ENCODE results near the gene ATP5PO. TPM values are rescaled to one million over a fixed set of nuclear protein-coding genes. Genes with fewer than 3 reads are reported as not detected.
A peak's percentile ranks its signal among the peaks of the same experiment; 100 is the strongest.

Gene ATP5PO
- total and polyA plus RNA-seq, 2 experiments from 2014 or later, result 215 to 354 TPM

DNA sequence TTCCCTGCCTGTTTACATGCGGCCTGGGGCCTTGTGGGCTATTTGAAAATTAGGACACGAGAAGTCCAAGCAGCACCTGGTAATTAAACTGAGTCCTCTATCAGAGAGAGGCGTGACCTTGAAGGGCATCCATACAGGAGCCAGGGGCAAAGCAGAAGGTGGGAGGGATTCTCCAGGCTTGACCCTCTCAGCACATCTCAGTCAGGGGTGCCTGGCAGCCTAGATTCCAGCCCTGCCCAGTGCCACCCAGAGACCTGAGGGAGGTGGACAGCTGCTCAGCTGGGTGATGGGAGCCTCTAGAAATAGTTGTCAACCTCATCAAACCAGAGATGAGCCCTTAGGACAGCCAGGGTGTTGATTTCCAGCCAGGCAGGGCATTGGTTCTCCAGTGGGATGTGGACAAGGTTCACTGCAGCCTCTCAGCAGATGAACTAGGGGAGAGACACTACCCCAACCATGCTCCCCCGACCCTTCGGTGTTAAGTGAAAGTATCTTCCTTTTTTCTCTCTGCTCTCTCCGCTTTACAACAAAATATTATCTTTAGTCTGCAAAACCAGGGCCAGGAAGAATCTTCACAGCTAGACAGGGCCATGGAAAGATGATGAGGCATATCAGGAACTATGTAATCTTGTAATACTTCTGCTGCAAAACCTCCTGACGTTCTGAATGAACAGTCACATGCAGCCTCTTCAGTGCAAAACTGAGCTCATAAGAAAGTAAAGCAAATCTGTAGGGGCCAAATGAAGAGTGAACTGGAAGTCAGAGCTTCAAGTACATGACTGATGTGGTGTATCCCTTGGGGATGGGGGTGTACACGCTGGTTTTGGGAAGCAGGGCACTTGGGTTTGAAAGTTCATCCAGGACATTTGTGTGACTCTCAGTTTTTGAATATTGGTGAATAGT, 35.9 kb upstream of the ATP5PO start:
- H3K27me3 ChIP-seq, result no peaks in the 10 kb centered on the region
- H3K4me2 ChIP-seq, result no peak overlapping the region
- TF ChIP-seq EZH2phosphoT487 (IDR thresholded peaks at IDR 0.05; ENCODE audit: low read depth, severe bottlenecking, unreplicated experiment), result no peak
- 85% methylated on average over 8 of the region's 8 CpGs for WGBS (ENCODE audit: low lambda C conversion rate, missing lambda C conversion rate)
- H3K36me3 ChIP-seq (replicated peaks; ENCODE audit: insufficient read depth, low read depth), result no peaks in the 10 kb centered on the region
- no peaks in the 10 kb centered on the region for H4K20me1 ChIP-seq (ENCODE audit: insufficient read depth, poor library complexity, severe bottlenecking)
- no peak for DNase-seq (ENCODE audit: low spot score)
- no peak overlapping the region for H3K4me3 ChIP-seq
- H3K79me2 ChIP-seq, result no peaks in the 10 kb centered on the region
- H3K9me3 ChIP-seq (ENCODE audit: low read depth), result no peaks in the 10 kb centered on the region
- H3K4me1 ChIP-seq (ENCODE audit: insufficient read depth), result peaks cover 22% of the 10 kb centered on the region
- H3K27ac ChIP-seq, result peak overlapping the region; percentile 55
- H3K9me2 ChIP-seq (replicated peaks; ENCODE audit: insufficient read depth), result no peaks in the 10 kb centered on the region
- no peak overlapping the region for H2AFZ ChIP-seq

DNA sequence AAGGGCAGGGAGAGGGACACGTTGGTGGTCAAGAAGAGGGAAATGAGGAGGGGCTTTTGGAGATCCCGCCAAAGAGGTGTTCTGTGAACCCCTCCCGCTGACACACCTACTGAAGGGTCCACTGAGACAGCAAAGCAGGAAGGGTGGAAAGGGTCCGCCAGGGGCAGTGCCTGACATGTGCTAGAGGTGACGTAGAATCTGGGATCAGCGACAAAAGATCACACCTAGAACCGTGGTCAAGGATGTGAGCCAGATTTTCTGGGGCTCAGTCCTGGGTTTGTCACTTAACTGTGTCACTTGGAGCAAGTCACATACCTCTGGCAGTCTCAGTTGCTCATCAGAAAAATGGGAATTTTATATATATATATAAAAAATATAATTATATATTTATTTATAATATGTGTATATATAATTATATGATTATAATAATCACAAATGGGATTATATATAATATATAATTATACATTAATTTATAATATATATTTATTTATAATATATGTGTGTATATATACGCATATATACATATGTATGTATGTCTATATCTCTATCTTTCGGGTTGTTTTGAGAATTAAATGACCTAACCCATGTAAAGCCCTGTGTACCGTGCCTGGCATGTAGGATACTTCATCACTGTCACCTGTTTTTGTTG, 35.0 kb upstream of the ATP5PO start:
- H3K27ac ChIP-seq, result no peak overlapping the region
- 95% methylated on average over 10 of the region's 10 CpGs for WGBS (ENCODE audit: low lambda C conversion rate, missing lambda C conversion rate)
- no peaks in the 10 kb centered on the region for H4K20me1 ChIP-seq (ENCODE audit: insufficient read depth, poor library complexity, severe bottlenecking)
- H3K27me3 ChIP-seq, result no peaks in the 10 kb centered on the region
- no peak for DNase-seq (ENCODE audit: low spot score)
- no peaks in the 10 kb centered on the region for H3K9me2 ChIP-seq (replicated peaks; ENCODE audit: insufficient read depth)
- no peak overlapping the region for H3K4me3 ChIP-seq
- no peak overlapping the region for H2AFZ ChIP-seq
- H3K4me1 ChIP-seq (ENCODE audit: insufficient read depth), result peaks cover 23% of the 10 kb centered on the region
- no peaks in the 10 kb centered on the region for H3K9me3 ChIP-seq (ENCODE audit: low read depth)
- no peaks in the 10 kb centered on the region for H3K79me2 ChIP-seq
- no peaks in the 10 kb centered on the region for H3K36me3 ChIP-seq (replicated peaks; ENCODE audit: insufficient read depth, low read depth)
- TF ChIP-seq EZH2phosphoT487 (IDR thresholded peaks at IDR 0.05; ENCODE audit: low read depth, severe bottlenecking, unreplicated experiment) (no peak), EZH2 (IDR thresholded peaks at IDR 0.05; ENCODE audit: borderline replicate concordance) (no peak)
- TF ChIP-seq, protein P1, sequence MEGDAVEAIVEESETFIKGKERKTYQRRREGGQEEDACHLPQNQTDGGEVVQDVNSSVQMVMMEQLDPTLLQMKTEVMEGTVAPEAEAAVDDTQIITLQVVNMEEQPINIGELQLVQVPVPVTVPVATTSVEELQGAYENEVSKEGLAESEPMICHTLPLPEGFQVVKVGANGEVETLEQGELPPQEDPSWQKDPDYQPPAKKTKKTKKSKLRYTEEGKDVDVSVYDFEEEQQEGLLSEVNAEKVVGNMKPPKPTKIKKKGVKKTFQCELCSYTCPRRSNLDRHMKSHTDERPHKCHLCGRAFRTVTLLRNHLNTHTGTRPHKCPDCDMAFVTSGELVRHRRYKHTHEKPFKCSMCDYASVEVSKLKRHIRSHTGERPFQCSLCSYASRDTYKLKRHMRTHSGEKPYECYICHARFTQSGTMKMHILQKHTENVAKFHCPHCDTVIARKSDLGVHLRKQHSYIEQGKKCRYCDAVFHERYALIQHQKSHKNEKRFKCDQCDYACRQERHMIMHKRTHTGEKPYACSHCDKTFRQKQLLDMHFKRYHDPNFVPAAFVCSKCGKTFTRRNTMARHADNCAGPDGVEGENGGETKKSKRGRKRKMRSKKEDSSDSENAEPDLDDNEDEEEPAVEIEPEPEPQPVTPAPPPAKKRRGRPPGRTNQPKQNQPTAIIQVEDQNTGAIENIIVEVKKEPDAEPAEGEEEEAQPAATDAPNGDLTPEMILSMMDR (IDR thresholded peaks at IDR 0.05; ENCODE audit: poor library complexity), result no peak
- no peak overlapping the region for H3K4me2 ChIP-seq

DNA sequence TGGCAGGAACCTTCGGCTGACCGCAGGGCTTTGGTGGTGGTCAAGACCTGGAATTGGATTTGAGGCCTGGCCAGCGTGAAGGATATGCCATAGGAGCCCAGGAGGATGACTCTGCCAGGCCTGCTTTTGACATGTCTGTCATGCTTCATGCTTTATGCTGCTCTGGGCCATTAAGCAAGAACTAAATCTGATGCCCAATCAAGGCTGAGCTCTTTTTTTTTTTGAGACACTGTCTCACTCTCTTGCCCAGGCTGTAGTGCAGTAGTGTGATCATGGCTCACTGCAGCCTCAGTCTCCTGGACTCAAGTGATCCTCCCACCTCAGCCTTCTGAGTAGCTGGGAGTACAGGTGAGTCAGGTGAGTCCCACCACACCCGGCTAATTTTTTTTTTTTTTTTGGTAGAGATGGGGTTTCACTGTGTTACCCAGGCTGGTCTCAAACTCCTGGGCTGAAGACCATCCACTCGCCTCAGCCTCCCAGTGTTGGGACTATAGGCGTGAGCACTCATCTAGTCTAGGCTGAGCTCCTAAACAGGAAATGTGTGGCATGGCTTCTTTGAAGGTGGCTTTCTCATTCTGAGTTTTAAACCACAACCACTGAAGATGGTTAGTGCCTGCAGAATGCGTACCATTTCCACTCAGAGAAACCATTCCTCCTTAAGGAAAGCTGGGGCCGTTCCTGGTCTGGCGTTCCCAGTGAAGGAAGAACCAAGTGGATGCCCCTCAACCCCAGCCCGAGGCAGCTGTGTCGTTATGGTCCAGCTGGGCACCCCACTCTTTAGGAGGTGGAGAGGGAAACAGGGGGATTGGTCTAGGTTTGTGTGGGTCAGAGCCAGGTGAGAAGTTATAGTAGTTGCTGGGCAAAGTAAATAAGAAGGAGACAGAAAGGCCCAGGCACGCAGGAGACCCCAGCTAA, 34.2 kb upstream of the ATP5PO start:
- H3K9me2 ChIP-seq (replicated peaks; ENCODE audit: insufficient read depth), result no peaks in the 10 kb centered on the region
- peaks cover 23% of the 10 kb centered on the region for H3K4me1 ChIP-seq (ENCODE audit: insufficient read depth)
- no peak for DNase-seq (ENCODE audit: low spot score)
- H3K36me3 ChIP-seq (replicated peaks; ENCODE audit: insufficient read depth, low read depth), result no peaks in the 10 kb centered on the region
- no peaks in the 10 kb centered on the region for H3K27me3 ChIP-seq
- H3K4me2 ChIP-seq, result no peak overlapping the region
- 96% methylated on average over 12 of the region's 12 CpGs for WGBS (ENCODE audit: low lambda C conversion rate, missing lambda C conversion rate)
- no peaks in the 10 kb centered on the region for H3K9me3 ChIP-seq (ENCODE audit: low read depth)
- no peaks in the 10 kb centered on the region for H4K20me1 ChIP-seq (ENCODE audit: insufficient read depth, poor library complexity, severe bottlenecking)
- TF ChIP-seq, protein P1 (IDR thresholded peaks at IDR 0.05; ENCODE audit: poor library complexity), result no peak
- TF ChIP-seq EZH2 (IDR thresholded peaks at IDR 0.05; ENCODE audit: borderline replicate concordance) (no peak), EZH2phosphoT487 (IDR thresholded peaks at IDR 0.05; ENCODE audit: low read depth, severe bottlenecking, unreplicated experiment) (no peak)
- H3K4me3 ChIP-seq, result no peak overlapping the region
- peak overlapping the region; percentile 90 for H3K27ac ChIP-seq
- H2AFZ ChIP-seq, result no peak overlapping the region
- no peaks in the 10 kb centered on the region for H3K79me2 ChIP-seq

Measured in hepatocyte (in vitro differentiated cells).